ENCODE results near the gene LDB3. TPM values are rescaled to one million over a fixed set of nuclear protein-coding genes. Genes with fewer than 3 reads are reported as not detected.
A peak's percentile ranks its signal among the peaks of the same experiment; 100 is the strongest.

LDB3 gene
- total RNA-seq, 1 experiment from 2014 or later, result 0.04 TPM

DNA sequence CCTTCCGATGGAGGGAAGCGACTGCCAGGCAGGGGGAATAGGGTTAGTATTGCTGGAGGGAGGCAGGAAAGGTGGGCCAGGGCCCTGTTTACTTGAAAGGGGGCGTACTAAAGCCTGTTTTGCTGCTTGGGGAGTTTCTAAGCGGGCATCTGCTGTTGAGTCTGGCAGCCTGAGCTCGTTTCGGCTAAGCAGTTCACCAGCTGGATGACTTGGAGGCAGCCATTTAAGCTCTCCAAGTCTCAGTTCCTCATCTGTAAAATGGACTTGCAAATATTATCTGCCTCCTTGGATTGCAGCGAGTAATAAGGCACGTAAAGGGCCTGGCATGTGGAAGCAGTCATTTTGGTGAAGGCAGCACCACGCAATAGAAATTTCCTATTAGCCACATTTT lies 44.0 kb downstream of the LDB3 start:
- H3K27ac ChIP-seq (ENCODE audit: low read length), result 0 out of 2 replicates have a peak overlapping the region, but pooled peaks have one; percentile 13
- H3K4me1 ChIP-seq (ENCODE audit: insufficient read depth, low read length), result peaks cover 9% of the 10 kb centered on the region
- no peaks in the 10 kb centered on the region for H3K9me3 ChIP-seq (ENCODE audit: low read length)
- TSS peak; percentile 67 for BruUV-seq (replicated peaks)
- H3K4me3 ChIP-seq (ENCODE audit: low read length), result peak overlapping the region; percentile 75
- H3K27me3 ChIP-seq (ENCODE audit: low read length), result no peaks in the 10 kb centered on the region
- intact Hi-C loops (cut with micrococcal nuclease), result loop anchor here (5.0 kb wide), 1 partner anchor 115 kb away; no protein-coding TSS in a partner anchor
- H3K9ac ChIP-seq (ENCODE audit: low read length), result peak overlapping the region; percentile 88
- no peaks in the 10 kb centered on the region for H3K36me3 ChIP-seq (ENCODE audit: low read depth, low read length)
- peak overlapping the region; percentile 76 for H2AFZ ChIP-seq (ENCODE audit: low read length)
- no peaks in the 10 kb centered on the region for H3F3A ChIP-seq (ENCODE audit: low read length, unreplicated experiment)
- CTCF ChIA-PET, result interaction anchor here (0.5 kb wide), 1 partner anchor 42 kb away, joined by 5 read pairs; no protein-coding TSS in a partner anchor
- ATAC-seq (no peak), DNase-seq (no peak)
- no peaks in the 10 kb centered on the region for H3K9me2 ChIP-seq (replicated peaks; ENCODE audit: low read length)
- H3K4me2 ChIP-seq (ENCODE audit: low read length), result peak overlapping the region; percentile 99
- no peak for TF ChIP-seq EZH2 (IDR thresholded peaks at IDR 0.05; ENCODE audit: low read length, unreplicated experiment)
- TF ChIP-seq EZH2phosphoT487 (IDR thresholded peaks at IDR 0.05; ENCODE audit: borderline replicate concordance, low read length), result no peak
- TF ChIP-seq CTCF (conservative IDR thresholded peaks at IDR 0.05; ENCODE audit: low read depth, low read length), result no peak
- H3K79me2 ChIP-seq (ENCODE audit: low read length), result no peaks in the 10 kb centered on the region
- POLR2A ChIA-PET (ENCODE audit: unreplicated experiment), result no interaction called here
- no peaks in the 10 kb centered on the region for H4K20me1 ChIP-seq (ENCODE audit: low read length)

DNA sequence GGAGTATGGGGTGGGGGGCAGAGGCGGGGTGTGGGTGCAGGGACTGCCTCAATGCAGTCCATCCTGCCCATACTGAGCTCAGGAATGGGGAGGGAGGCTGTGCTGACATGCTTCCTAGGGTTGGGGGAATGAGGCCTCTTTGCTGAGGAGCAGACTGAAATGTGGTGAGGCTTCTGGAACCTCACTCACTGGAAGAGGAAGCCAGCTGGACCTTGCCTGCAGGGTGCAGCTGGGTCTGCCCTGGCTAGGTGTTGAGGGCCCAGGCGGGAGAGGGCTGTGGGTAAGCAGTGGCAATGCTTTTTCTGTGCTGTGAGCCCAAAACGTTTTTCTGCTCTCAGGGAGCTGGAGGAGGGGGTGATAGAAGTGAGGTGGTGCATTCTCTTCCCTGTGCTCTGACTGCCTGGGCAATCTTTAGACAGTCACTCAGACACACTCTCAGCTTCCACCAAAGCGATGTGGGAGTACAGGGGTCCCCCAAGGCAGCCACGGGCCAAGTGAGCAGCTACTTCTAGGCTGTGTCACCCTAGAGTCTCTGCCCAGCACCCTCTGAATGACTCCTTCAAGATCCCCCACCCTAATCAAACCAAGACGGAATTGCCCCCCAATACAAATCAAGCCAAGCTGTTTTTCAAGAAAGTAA lies 47.0 kb downstream of the LDB3 start:
- H3K27me3 ChIP-seq (ENCODE audit: low read length), result no peaks in the 10 kb centered on the region
- TF ChIP-seq EZH2 (IDR thresholded peaks at IDR 0.05; ENCODE audit: low read length, unreplicated experiment) (no peak), CTCF (conservative IDR thresholded peaks at IDR 0.05; ENCODE audit: low read depth, low read length) (no peak), EZH2phosphoT487 (IDR thresholded peaks at IDR 0.05; ENCODE audit: borderline replicate concordance, low read length) (no peak)
- no peaks in the 10 kb centered on the region for H4K20me1 ChIP-seq (ENCODE audit: low read length)
- H3K9me3 ChIP-seq (ENCODE audit: low read length), result no peaks in the 10 kb centered on the region
- H3K4me3 ChIP-seq (ENCODE audit: low read length), result no peak overlapping the region
- H3K27ac ChIP-seq (ENCODE audit: low read length), result no peak overlapping the region
- H2AFZ ChIP-seq (ENCODE audit: low read length), result no peak overlapping the region
- no peak overlapping the region for H3K4me2 ChIP-seq (ENCODE audit: low read length)
- ATAC-seq (no peak), DNase-seq (no peak)
- no peaks in the 10 kb centered on the region for H3F3A ChIP-seq (ENCODE audit: low read length, unreplicated experiment)
- intact Hi-C loops (cut with micrococcal nuclease), result no loop called here
- H3K4me1 ChIP-seq (ENCODE audit: insufficient read depth, low read length), result peaks cover 9% of the 10 kb centered on the region
- no peaks in the 10 kb centered on the region for H3K9me2 ChIP-seq (replicated peaks; ENCODE audit: low read length)
- POLR2A ChIA-PET (ENCODE audit: unreplicated experiment), result no interaction called here
- no peaks in the 10 kb centered on the region for H3K36me3 ChIP-seq (ENCODE audit: low read depth, low read length)
- BruUV-seq (replicated peaks), result no TSS peak
- CTCF ChIA-PET, result no interaction called here
- no peak overlapping the region for H3K9ac ChIP-seq (ENCODE audit: low read length)
- no peaks in the 10 kb centered on the region for H3K79me2 ChIP-seq (ENCODE audit: low read length)

- POLR2A ChIA-PET (ENCODE audit: unreplicated experiment), result no interaction called here
- H3K79me2 ChIP-seq (ENCODE audit: low read length), result no peaks in the 10 kb centered on the region
- H3K36me3 ChIP-seq (ENCODE audit: low read depth, low read length), result no peaks in the 10 kb centered on the region
- no peak overlapping the region for H3K4me2 ChIP-seq (ENCODE audit: low read length)
- H3K9me3 ChIP-seq (ENCODE audit: low read length), result no peaks in the 10 kb centered on the region
- peaks cover 7% of the 10 kb centered on the region for H3K4me1 ChIP-seq (ENCODE audit: insufficient read depth, low read length)
- CTCF ChIA-PET, result no interaction called here
- H3K4me3 ChIP-seq (ENCODE audit: low read length), result no peak overlapping the region
- H3K9me2 ChIP-seq (replicated peaks; ENCODE audit: low read length), result no peaks in the 10 kb centered on the region
- TF ChIP-seq EZH2 (IDR thresholded peaks at IDR 0.05; ENCODE audit: low read length, unreplicated experiment) (no peak), CTCF (conservative IDR thresholded peaks at IDR 0.05; ENCODE audit: low read depth, low read length) (no peak), EZH2phosphoT487 (IDR thresholded peaks at IDR 0.05; ENCODE audit: borderline replicate concordance, low read length) (no peak)
- BruUV-seq (replicated peaks), result no TSS peak
- no peak overlapping the region for H3K9ac ChIP-seq (ENCODE audit: low read length)
- no peaks in the 10 kb centered on the region for H3K27me3 ChIP-seq (ENCODE audit: low read length)
- DNase-seq (no peak), ATAC-seq (no peak)
- intact Hi-C loops (cut with micrococcal nuclease), result no loop called here
- no peak overlapping the region for H2AFZ ChIP-seq (ENCODE audit: low read length)
- H3K27ac ChIP-seq (ENCODE audit: low read length), result no peak overlapping the region
- H4K20me1 ChIP-seq (ENCODE audit: low read length), result no peaks in the 10 kb centered on the region
- no peaks in the 10 kb centered on the region for H3F3A ChIP-seq (ENCODE audit: low read length, unreplicated experiment)
Measured at GRCh38 chr10:86715836-86716235, 47.5 kb downstream of the LDB3 start.
